ENCODE data around the gene TRAPPC3L. TPM values are rescaled to one million over a fixed set of nuclear protein-coding genes. Genes with fewer than 3 reads are reported as not detected.

The TRAPPC3L gene
- total and polyA plus RNA-seq, 2 of the 8 experiments (the other 6 are each of a cell fraction or from before 2014, with no cell fraction given): not detected

DNA sequence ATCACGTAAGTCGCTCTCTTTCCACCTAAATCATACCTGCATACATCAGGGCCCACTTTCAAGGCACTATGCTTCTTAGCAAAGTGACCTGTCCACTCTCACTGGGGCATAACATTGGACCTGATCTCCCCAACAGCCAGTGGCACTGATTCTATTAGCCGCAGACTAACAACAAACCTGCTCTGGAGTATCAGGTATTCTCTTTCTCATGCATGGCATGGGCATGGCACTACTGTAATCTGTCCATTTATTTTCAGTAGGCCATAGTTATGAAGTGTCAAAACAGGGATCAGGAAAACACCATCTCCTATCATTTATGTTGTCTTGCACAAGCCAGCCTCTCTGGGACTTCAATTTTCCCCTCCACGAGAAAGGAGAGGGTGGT lies 16.5 kb upstream of the TRAPPC3L start:
- no peak overlapping the region for H2BK20ac ChIP-seq (ENCODE audit: low read length)
- no peak overlapping the region for H3K18ac ChIP-seq (ENCODE audit: extremely low read depth, low read length)
- no peak overlapping the region for H3K23ac ChIP-seq (ENCODE audit: insufficient read length)
- H2BK120ac ChIP-seq (replicated peaks; ENCODE audit: low read depth, low read length): no peak overlapping the region
- H2BK12ac ChIP-seq (ENCODE audit: low read depth, low read length): no peak overlapping the region
- H3K23me2 ChIP-seq (ENCODE audit: low read depth, low read length): no peaks in the 10 kb centered on the region
- H3K56ac ChIP-seq (replicated peaks; ENCODE audit: insufficient read length, low read depth, low read length): no peak overlapping the region
- DNase-seq (ENCODE audit: low read depth in 1 of 2, low spot score in 2 of 2) (no peak), FAIRE-seq (no peak)
- no peaks in the 10 kb centered on the region for H3K4me1 ChIP-seq (replicated peaks in 1 of 4; ENCODE audit: control insufficient read depth in 3 of 4, insufficient read depth in 4 of 4, low read length in 3 of 4)
- H3K4me3 ChIP-seq (ENCODE audit: extremely low read depth in 1 of 4, insufficient read depth in 2 of 4, low read depth in 3 of 4, low read length in 4 of 4): no peak overlapping the region
- H3K79me1 ChIP-seq (ENCODE audit: low read depth, low read length): no peaks in the 10 kb centered on the region
- no peaks in the 10 kb centered on the region for H3K79me2 ChIP-seq (ENCODE audit: control insufficient read depth in 1 of 2, insufficient read depth in 2 of 2, low read length in 2 of 2)
- no peaks in the 10 kb centered on the region for H3K27me3 ChIP-seq (replicated peaks in 1 of 4; ENCODE audit: control insufficient read depth in 3 of 4, extremely low read depth in 1 of 4, insufficient read depth in 3 of 4, low read length in 3 of 4)
- no peak overlapping the region for H4K8ac ChIP-seq (ENCODE audit: extremely low read depth, insufficient read depth, low read length)
- TF ChIP-seq ASH2L (IDR thresholded peaks at IDR 0.05; ENCODE audit: low read length) (no peak), POU5F1 (IDR thresholded peaks at IDR 0.05; ENCODE audit: low read depth, low read length) (no peak), SIX5 (IDR thresholded peaks at IDR 0.05; ENCODE audit: low read depth, low read length) (no peak), ATF2 (IDR thresholded peaks at IDR 0.05; ENCODE audit: low read length) (no peak), SIRT6 (IDR thresholded peaks at IDR 0.05; ENCODE audit: low read length) (no peak), TAF1 (IDR thresholded peaks at IDR 0.05; ENCODE audit: low read depth, low read length) (no peak), CTCF (IDR thresholded peaks at IDR 0.05; ENCODE audit: control extremely low read depth in 1 of 3, insufficient read depth in 1 of 3, low read depth in 1 of 3, low read length in 3 of 3) (no peak), HDAC2 (IDR thresholded peaks at IDR 0.05; ENCODE audit: borderline replicate concordance in 1 of 2, low read depth in 2 of 2, low read length in 2 of 2) (no peak)
- H2BK15ac ChIP-seq (ENCODE audit: low read length): no peak overlapping the region
- no peak overlapping the region for H2AK5ac ChIP-seq (ENCODE audit: low read depth, low read length)
- H3K9ac ChIP-seq (replicated peaks in 1 of 4; ENCODE audit: extremely low read depth in 1 of 4, low read depth in 3 of 4, low read length in 3 of 4): no peak overlapping the region
- no peak overlapping the region for H3K4ac ChIP-seq (replicated peaks; ENCODE audit: insufficient read length, low read depth, low read length)
- no peak overlapping the region for H4K91ac ChIP-seq (replicated peaks; ENCODE audit: insufficient read length, low read length)
- no peaks in the 10 kb centered on the region for H3K36me3 ChIP-seq (ENCODE audit: control insufficient read depth in 2 of 4, insufficient read depth in 4 of 4, low read length in 3 of 4)
- H4K5ac ChIP-seq (ENCODE audit: insufficient read length, low read depth, low read length): no peak overlapping the region
- POLR2A ChIA-PET (ENCODE audit: partially characterized antibody): no interaction called here
- CTCF ChIA-PET (ENCODE audit: partially characterized antibody): interaction anchor here (0.7 to 6.7 kb wide), 20 partner anchors 8 to 292 kb away, joined by 3 to 59 read pairs (median 7); partner anchors contain the start of genes CALHM4, CALHM5, RWDD1 and TRAPPC3L
- no peak overlapping the region for H2AFZ ChIP-seq (ENCODE audit: low read length)
- H2BK5ac ChIP-seq (ENCODE audit: low read depth, low read length): no peak overlapping the region
- no peak overlapping the region for H3K4me2 ChIP-seq (ENCODE audit: insufficient read depth in 1 of 2, low read depth in 2 of 2, low read length in 2 of 2)
- WGBS, 2 experiments (ENCODE audit: extremely low coverage in 1 of 2, insufficient coverage in 1 of 2, insufficient read length in 1 of 2, insufficient replicate concordance in 2 of 2, low coverage in 1 of 2, low lambda C conversion rate in 2 of 2, missing lambda C conversion rate in 1 of 2): 94% methylated on average over 4 of the region's 4 CpGs; no CpG with 5 or more reads in 1 of the 2 experiments
- H3K9me3 ChIP-seq (ENCODE audit: insufficient read depth in 2 of 2, low read depth in 1 of 2, low read length in 1 of 2): no peaks in the 10 kb centered on the region
- H4K20me1 ChIP-seq (replicated peaks in 1 of 2; ENCODE audit: control insufficient read depth in 1 of 2, insufficient read depth in 2 of 2, low read length in 2 of 2): no peaks in the 10 kb centered on the region
- no peak overlapping the region for H3K27ac ChIP-seq (ENCODE audit: low read depth, low read length)
- no peak overlapping the region for H3K14ac ChIP-seq (ENCODE audit: insufficient read length)

All from H1 (cell line).